ENCODE data around the gene ATL1. TPM values are rescaled to one million over a fixed set of nuclear protein-coding genes. Genes with fewer than 3 reads are reported as not detected.

The ATL1 gene
- 3.0 and 7.0 TPM in 2 replicates for total RNA-seq

DNA sequence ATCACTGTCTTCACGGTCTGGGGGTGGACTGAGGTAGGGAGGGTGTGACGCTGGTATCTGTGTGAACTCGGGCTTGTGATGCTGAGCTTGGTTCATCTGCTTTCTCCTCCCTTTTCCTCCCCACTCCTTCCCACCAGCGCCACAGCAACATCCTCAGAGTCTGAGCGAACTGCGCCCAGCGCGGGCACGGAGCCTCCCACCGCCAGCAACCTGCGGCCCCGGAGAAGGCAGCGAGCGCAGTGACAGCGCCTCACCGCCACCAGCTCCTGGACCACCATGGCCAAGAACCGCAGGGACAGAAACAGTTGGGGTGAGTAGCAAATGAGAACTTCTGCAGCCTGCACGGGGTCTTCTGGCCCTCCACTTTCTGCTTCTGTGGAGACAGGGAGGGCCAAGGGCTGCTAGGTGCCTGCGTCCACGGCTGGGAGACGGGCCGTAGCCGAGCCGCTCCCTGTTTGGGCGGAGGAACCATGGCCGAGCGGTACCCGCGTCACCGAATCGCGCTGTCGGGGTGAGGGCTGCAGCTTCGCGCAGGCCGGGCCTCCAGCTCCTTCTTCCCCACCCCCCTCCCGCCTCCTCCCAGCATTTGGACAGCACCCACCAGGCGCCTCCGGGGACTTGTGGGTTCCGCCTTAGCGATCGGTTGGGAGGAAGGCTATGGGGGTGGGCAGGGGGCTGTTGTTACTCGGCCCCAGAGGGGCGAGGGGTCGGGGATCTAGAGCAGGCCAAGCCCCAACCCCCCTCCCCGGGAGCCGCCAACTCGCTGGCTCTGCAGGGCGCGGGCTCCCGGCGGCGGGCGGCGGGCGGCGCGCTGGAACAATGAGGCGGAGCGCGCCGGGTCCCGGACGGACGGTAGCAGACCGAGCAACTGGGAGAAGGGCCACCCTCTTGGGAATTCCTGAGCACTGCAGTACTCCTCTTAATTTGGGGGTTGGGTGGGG, at the start of gene ATL1:
Gene ATL1, plus strand, starts transcription at position 156 of the 941 bp plus-strand sequence. Its CDS starts 121 bp downstream, at position 277.

DNA sequence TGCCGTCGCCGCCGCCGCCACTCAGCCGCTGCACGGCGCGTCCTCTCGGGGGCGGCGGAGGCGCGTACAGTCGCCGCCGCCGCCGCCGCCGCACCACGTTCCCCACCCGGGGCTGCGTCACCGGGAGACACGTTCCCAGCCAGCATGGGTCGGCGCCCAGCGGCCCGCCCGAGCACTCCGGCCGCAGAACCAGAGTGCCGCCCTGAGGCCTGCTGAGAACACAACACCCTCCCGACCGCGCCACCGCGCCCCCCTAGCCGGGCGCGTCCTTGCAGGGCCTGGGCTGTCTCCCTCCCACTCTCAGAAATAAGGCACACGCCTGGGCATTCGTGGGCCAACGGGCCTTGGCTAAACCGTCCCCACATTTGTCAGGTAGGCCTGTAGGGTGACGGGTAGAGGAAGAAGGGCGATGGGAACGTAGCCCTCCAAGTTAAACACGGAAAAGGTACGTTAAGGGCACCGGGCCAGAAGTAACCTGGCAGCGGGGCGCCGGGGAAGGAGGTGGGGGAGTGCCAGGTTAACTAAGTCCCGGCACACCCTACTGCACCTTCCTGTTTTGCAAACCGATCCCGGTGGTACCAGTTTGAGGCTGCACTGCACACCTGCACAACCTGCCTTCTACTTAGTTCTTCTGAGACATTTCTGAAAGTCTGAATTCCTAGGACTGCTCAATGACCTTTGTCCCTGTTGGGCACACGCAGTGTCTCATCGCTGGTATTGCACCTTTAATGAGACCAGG, 27.3 kb upstream of the ATL1 start, which contains the start of gene MAP4K5:
Gene MAP4K5, minus strand, starts transcription at position 68 of the 739 bp plus-strand sequence. CDS start 520 bp downstream, outside the sequence.

GRCh38 chr14:50667996-50668825, 108.3 kb downstream of the ATL1 start, which contains the start of gene SAV1:
TSS of gene SAV1 (minus strand) at chr14:50668306. CDS start at chr14:50667967, 339 bp downstream.

Other genes starting within 250 kb of the ATL1 start
- gene L2HGDH, start 247.9 kb upstream of the ATL1 start, total RNA-seq, result 2.7 and 3.9 TPM in 2 replicates
- gene DMAC2L, start 247.8 kb upstream of the ATL1 start, total RNA-seq, result 3.1 and 5.3 TPM in 2 replicates
- gene CDKL1, start 163.3 kb upstream of the ATL1 start, total RNA-seq, result 7.1 and 9.4 TPM in 2 replicates
- 25.0 and 35.3 TPM in 2 replicates for gene MAP4K5, start 27.6 kb upstream of the ATL1 start, total RNA-seq
- gene SAV1, start 108.2 kb downstream of the ATL1 start, total RNA-seq, result 22.2 and 22.6 TPM in 2 replicates

Data from smooth muscle cell of bladder (primary cell).